CD4-positive, alpha-beta T cell treated with Interleukin-4 for 1 hour (primary cell): ENCODE results near the gene NUP37.
"Not testable (repeated sequence)": the region's sequence is repeated elsewhere in the genome, so short reads cannot be mapped to it uniquely, and the experiment has no call there.

Experiments used
- DNase-seq, 2 donors: peaks; one replicate each; pipeline ENCODE4 v3.0.0-alpha.2; 2020 to 2022

Gene NUP37

GRCh38 chr12:102089228-102089835, 30.6 kb downstream of the NUP37 start:
- not testable (repeated sequence) for DNase-seq

- no peak for DNase-seq
Measured at GRCh38 chr12:102080842-102081241, 39.1 kb downstream of the NUP37 start.

GRCh38 chr12:102072092-102072491, 47.8 kb downstream of the NUP37 start:
- DNase-seq, result not testable (repeated sequence)

- DNase-seq, result no peak
Measured at GRCh38 chr12:102069707-102070106, 50.2 kb downstream of the NUP37 start.

DNA sequence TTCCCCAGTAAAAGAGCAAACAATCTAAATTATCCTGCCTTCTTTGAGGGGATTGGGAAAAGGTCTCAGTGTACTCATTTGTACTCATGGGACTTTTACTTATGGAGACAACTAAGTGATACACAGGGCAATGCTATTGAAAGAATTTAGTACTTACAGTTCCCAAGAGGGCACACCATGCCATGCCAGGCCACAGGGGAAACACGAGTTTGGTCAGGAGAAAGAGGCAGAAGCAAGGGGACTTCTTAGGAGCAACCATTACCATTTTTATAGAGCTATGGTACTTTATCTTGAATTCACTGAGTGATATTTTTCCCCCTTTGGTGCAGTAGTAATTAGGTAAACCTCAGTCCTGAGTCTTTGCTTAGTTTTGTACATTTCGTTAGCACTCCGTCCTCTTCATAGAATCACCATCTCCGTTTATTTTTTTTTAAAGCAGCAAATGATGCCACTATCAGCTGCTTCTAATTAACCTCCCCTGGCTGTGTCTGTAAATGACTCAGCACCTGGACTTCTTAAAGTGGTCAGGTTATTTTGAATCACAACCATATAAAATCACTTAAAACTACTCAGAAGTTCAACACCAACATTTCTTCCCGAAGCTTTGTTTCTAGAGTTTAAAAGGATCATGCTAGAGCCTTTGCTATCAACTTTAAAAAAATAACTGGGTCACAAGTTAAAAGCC, 52.2 kb downstream of the NUP37 start:
- DNase-seq, result no peak

GRCh38 chr12:102064476-102064875, 55.4 kb downstream of the NUP37 start:
- no peak for DNase-seq

DNA sequence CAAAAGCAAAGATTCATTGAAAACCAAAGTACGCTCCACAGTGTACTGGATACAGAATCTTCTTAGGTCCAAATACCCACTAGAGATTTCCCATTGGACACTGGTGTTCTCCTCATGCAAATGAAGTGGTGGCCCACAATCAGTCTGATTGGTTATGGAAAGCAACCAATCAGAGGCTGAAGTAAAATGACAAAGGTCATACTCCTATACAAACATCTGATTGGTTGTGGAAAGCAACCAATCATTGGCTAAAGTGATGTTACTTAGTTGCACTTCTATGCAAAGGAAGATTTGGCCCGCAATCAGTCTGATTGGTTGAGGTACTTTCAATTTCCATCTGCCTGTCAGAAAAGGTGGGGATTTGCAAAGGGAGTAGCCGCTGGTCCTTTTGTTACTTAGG, 56.8 kb downstream of the NUP37 start:
- DNase-seq, result no peak

DNA sequence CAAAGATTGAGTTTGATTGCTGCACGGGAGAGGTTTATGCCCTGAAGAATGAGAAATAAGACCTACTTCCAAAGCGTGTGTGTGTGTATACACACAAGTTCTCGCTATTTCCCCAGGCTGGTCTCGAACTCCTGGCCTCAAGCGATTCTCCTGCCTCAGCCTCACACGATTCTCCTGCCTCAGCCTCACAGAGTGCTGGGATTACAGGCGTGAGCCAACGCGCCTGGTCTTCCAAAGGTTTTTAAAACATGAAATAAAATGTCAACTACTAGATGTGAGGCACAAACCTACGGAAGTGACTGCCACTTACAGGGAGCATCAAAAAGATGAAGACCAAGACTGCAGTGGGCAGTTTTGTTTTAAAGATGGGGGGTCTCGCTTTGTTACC, 57.5 kb downstream of the NUP37 start:
- DNase-seq, result no peak

GRCh38 chr12:102061560-102062418, 58.1 kb downstream of the NUP37 start, which contains the start of gene WASHC3:
WASHC3 (minus strand) TSS chr12:102061991; CDS start chr12:102061962, 29 bp downstream.
- DNase-seq, result peak; percentile 95 to 96

DNA sequence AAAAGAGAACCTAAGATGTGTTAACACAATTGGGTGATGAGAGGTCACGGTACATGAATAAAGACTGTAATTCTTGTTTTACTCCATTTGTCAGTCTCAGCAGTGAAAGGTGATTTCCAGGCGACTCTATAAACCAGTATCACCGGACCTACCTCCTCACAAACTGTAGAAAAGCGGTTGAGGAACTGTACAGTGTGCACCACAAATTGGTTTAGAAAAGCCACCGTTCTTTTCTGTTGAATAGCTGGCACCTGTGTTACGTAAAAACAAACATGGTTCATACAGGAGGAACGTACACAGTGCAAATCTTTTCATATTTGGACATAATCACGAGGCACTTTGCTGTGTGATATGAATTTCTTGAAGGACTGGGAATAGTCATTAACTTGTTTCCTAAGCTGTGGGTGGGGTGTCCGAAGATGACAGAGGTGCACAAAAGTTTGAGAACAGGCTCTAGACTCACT, 58.8 kb downstream of the NUP37 start:
- peak; percentile 58 to 80 for DNase-seq

GRCh38 chr12:102059343-102059742, 60.6 kb downstream of the NUP37 start:
- DNase-seq, result peak in 1 of 2 donors; percentile 67

GRCh38 chr12:102054345-102054744, 65.6 kb downstream of the NUP37 start:
- no peak for DNase-seq

DNA sequence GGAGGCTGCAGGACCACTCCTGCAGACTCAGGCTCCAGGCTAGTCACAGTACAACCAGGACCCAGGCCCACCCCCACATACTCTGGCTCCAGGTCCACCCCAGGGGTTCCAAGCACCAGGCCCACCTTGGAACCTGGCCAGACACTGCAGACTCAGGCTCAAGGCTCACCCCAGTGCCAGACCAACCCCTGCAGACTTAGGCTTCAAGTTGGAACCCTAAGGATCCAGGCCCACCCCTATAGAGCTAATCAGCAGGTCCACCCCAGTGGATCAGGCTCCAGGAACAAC, 66.9 kb downstream of the NUP37 start:
- DNase-seq, result no peak

GRCh38 chr12:102052192-102053061, 67.5 kb downstream of the NUP37 start:
- DNase-seq, result no peak

GRCh38 chr12:102051431-102051965, 68.4 kb downstream of the NUP37 start:
- DNase-seq, result no peak

GRCh38 chr12:102050660-102051430, 69.1 kb downstream of the NUP37 start:
- no peak for DNase-seq

DNA sequence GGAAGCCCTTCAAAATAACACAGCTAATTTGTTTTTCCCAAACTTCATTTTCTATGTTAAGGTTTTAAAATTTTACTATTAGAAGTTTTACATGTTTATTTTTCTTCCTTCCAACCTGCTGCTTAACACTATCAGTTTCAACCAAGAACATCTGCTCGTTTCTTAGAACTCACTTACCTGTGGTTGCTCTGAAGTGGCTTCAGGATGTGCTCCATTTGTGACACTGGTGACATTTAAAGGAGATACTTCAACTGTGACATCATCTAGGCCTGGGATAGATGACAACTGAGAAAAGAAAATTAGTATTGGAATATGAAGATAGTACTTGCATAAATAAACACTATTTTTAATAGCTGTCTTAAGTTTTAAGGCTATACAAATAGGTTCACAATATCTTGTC, 76.0 kb downstream of the NUP37 start:
- DNase-seq, result peak; percentile 15 to 61

DNA sequence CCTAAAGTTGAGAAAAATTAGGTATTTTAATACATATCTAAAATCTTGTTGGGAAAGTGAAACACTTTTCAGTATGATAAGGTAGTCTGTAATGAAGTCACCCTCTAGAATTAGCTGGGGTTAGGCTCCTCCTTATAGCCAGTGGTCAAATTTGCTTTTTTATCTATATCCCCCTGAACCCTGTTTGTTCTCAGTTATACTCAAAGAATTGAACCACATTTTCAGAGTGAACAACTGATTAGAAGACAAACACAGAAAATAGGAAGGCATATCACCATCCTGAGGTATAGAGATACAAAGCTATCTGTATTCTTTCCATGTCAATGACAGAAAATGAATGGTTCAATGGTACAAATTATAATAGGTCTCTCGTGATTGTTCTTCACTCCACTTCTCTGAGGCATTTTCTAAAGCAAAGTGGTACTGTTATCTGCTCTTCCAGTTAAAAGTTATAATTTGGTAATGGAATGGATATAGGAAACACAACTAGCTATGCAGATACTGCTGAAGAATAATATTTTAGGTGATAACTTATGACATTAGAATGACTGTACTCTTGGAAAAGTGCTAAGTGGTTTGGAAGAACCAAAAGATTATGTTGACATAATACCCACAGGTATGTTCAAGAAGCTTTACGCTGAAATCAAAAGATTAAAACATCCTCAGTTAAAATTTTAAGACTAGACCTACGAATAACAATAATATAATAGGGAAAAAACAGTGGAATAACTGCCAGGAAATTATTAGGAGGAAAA, 85.7 kb downstream of the NUP37 start:
- DNase-seq, result no peak

- DNase-seq, result no peak
Measured at GRCh38 chr12:102031852-102032251, 88.1 kb downstream of the NUP37 start.

GRCh38 chr12:102029141-102029540, 90.8 kb downstream of the NUP37 start:
- DNase-seq, result no peak

DNA sequence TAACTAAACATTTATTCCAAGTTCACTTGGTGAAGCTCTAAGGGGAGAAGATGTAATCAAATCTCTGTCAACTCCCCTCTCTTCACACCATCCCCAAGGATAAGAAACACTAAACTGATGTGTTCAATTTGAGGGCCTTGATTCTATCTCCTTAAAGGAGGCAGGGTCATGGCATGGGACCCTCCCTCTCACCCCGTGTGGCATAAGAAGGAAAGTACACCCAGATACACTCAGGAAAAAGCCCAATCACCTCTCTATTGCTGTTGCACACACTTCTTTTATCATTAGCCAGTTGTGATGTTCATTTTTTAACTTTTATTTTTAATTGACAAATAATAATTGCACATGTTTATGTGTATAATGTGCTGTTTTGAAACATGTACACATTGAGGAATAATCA, 93.2 kb downstream of the NUP37 start:
- DNase-seq, result no peak
